HepG2 (cell line): ENCODE measurements around the gene RAB8A. TPM values are rescaled to one million over a fixed set of nuclear protein-coding genes. Genes with fewer than 3 reads are reported as not detected.

Experiments used
- ATAC-seq: fragments of 200-7000 bp; cut with Tn5 transposase; 3 replicates; pipeline ENCODE4 v1.9.1; 2020; ENCODE audit warnings: mild to moderate bottlenecking, moderate library complexity
- BruUV-seq: library from RNA; stranded (reverse); fragments of 400-500 nt; replicated peaks from 2 replicates; lab custom pipeline; 2021; lab: Mats Ljungman, UMichigan
- CTCF ChIA-PET: fragments of 300-600 bp; formaldehyde crosslinking; extraction: SDS; loops from one replicate; lab custom pipeline; 2021; ENCODE audit warnings: low total read pairs, inconsistent platforms, low intra/inter-chr PET ratio; lab: Yijun Ruan, JAX
- POLR2A ChIA-PET: fragments of 350-600 bp; sonication (Branson Sonifier 250); formaldehyde crosslinking; loops from one replicate; lab custom pipeline; 2020; ENCODE audit warnings: antibody characterized with exemption, inconsistent platforms; lab: Yijun Ruan, JAX
- DNase-seq: peaks from one replicate; pipeline ENCODE4 v3.0.0-alpha.2; 2015; ENCODE audit warnings: low spot score
- FAIRE-seq: peaks from 3 replicates; lab custom pipeline; 2011; peaks lifted over from hg19 to GRCh38; lab: Jason Lieb, UNC
- H2AFZ ChIP-seq: one replicate; pipeline ENCODE4 v1.6.1; 2011; ENCODE audit warnings: low read length, inconsistent platforms
- H3K27ac ChIP-seq: fragments of 300-600 bp; 3 replicates; pipeline ENCODE4 v1.8.0; 2011; ENCODE audit warnings: mixed run types, mild to moderate bottlenecking, mixed read lengths, low read length, inconsistent platforms; ENCODE audit not compliant: insufficient read depth; ENCODE audit errors: extremely low read length
- H3K27me3 ChIP-seq, 2 experiments: fragments of 200-600 bp in 1 of 2; 2 replicates in 1 of 2; 3 replicates in 1 of 2; pipeline versions ENCODE4 v1.6.0 to v1.8.0; 2011; ENCODE audit warnings: low read length in 2 of 2, mild to moderate bottlenecking in 2 of 2, moderate library complexity in 2 of 2, inconsistent platforms in 1 of 2; ENCODE audit not compliant: insufficient read depth in 2 of 2, control insufficient read depth in 1 of 2
- H3K36me3 ChIP-seq, 2 experiments: fragments of 200-600 bp in 1 of 2; replicated peaks in 1 of 2; 2 replicates in 1 of 2; 3 replicates in 1 of 2; pipeline versions ENCODE4 v1.5.1 to v1.8.0; 2011; ENCODE audit warnings: low read length in 2 of 2, inconsistent platforms in 1 of 2; ENCODE audit not compliant: insufficient read depth in 2 of 2, control insufficient read depth in 1 of 2
- H3K4me1 ChIP-seq: 2 replicates; pipeline ENCODE4 v1.5.1; 2012; ENCODE audit warnings: low read length, inconsistent platforms; ENCODE audit not compliant: insufficient read depth
- H3K4me2 ChIP-seq: 2 replicates; pipeline ENCODE4 v1.6.0; 2011; ENCODE audit warnings: low read depth, low read length, inconsistent platforms
- H3K4me3 ChIP-seq, 3 experiments: fragments of 200-600 bp in 1 of 3; sonication (generic), shearing (Covaris generic) in 1 of 3; replicated peaks in 1 of 3; 2 replicates each; pipeline ENCODE4 v1.5.1; 2011 to 2016; ENCODE audit warnings: low read length in 3 of 3, inconsistent platforms in 2 of 3, low read depth in 2 of 3, mild to moderate bottlenecking in 2 of 3, control low read depth in 1 of 3, mixed read lengths in 1 of 3; ENCODE audit not compliant: insufficient read depth in 1 of 3
- H3K79me2 ChIP-seq: one replicate; pipeline ENCODE4 v1.6.1; 2011; ENCODE audit warnings: low read length, inconsistent platforms; ENCODE audit not compliant: insufficient read depth
- H3K9ac ChIP-seq: 2 replicates; pipeline ENCODE4 v1.6.0; 2011; ENCODE audit warnings: mild to moderate bottlenecking, low read depth, low read length, inconsistent platforms; ENCODE audit not compliant: insufficient read depth
- H3K9me3 ChIP-seq: 2 replicates; pipeline ENCODE4 v1.5.1; 2012; ENCODE audit warnings: mild to moderate bottlenecking, low read length
- H4K20me1 ChIP-seq: 2 replicates; pipeline ENCODE4 v1.6.0; 2011; ENCODE audit warnings: inconsistent platforms, mild to moderate bottlenecking, low read length, moderate library complexity; ENCODE audit not compliant: insufficient read depth
- ELF4 ChIP-seq: sonication (generic); formaldehyde crosslinking; IDR thresholded peaks from 2 replicates; pipeline ENCODE4 v1.5.0; 2020; ENCODE audit warnings: missing genetic modification reagents, mild to moderate bottlenecking, moderate library complexity, borderline replicate concordance
- MEIS2 ChIP-seq: sonication (generic); formaldehyde crosslinking; IDR thresholded peaks from 2 replicates; pipeline ENCODE4 v1.9.0; 2021; ENCODE audit warnings: mild to moderate bottlenecking, missing genetic modification reagents
- NFAT5 ChIP-seq: sonication (generic); formaldehyde crosslinking; IDR thresholded peaks from 2 replicates; pipeline ENCODE4 v1.4.0; 2020; ENCODE audit warnings: missing genetic modification reagents
- PAF1 ChIP-seq: IDR thresholded peaks from 2 replicates; pipeline ENCODE4 v1.6.1; 2016; ENCODE audit warnings: missing genetic modification reagents, missing compliant biosample characterization
- RBAK ChIP-seq: sonication (generic); formaldehyde crosslinking; IDR thresholded peaks from 2 replicates; pipeline ENCODE4 v1.5.1; 2020; ENCODE audit warnings: mild to moderate bottlenecking, missing genetic modification reagents
- STAG1 ChIP-seq: sonication (generic); formaldehyde crosslinking; IDR thresholded peaks from 2 replicates; pipeline ENCODE4 v1.4.0; 2020; ENCODE audit warnings: missing genetic modification reagents
- TOE1 ChIP-seq: sonication (generic); formaldehyde crosslinking; IDR thresholded peaks from 2 replicates; pipeline ENCODE4 v1.4.0; 2020; ENCODE audit warnings: mild to moderate bottlenecking, missing genetic modification reagents
- ZNF224 ChIP-seq: sonication (generic); formaldehyde crosslinking; IDR thresholded peaks from 2 replicates; pipeline ENCODE4 v1.5.0; 2020; ENCODE audit warnings: mild to moderate bottlenecking, missing genetic modification reagents
- ZNF3 ChIP-seq: IDR thresholded peaks from 2 replicates; pipeline ENCODE4 v1.7.0; 2017; ENCODE audit warnings: inconsistent platforms
- ZNF44 ChIP-seq: sonication (generic); formaldehyde crosslinking; IDR thresholded peaks from 2 replicates; pipeline ENCODE4 v1.5.1; 2020; ENCODE audit warnings: mild to moderate bottlenecking, missing genetic modification reagents
- WGBS: methylation state at CpG from one replicate; pipeline ENCODE4 v1.1.6; 2017; ENCODE audit warnings: low lambda C conversion rate; 5-methylcytosine and 5-hydroxymethylcytosine counted together
- in situ Hi-C: cut with HindIII; loops from 2 replicates; pipeline ENCODE4 v1.10.0; 2017; ENCODE audit warnings: low pct_unique_long_range_greater_than_20kb; ENCODE audit not compliant: extremely low pct_ligation_motif_present
- intact Hi-C: fragments of 100-400 bp; cut with micrococcal nuclease; formaldehyde crosslinking; loops from one replicate; pipeline ENCODE4 v1.10.0; 2022; ENCODE audit not compliant: unreplicated experiment
- polyA plus RNA-seq, 8 experiments: library from polyadenylated mRNA; depleted of rRNA in 3 of 8; stranded (reverse) in 7 of 8; unstranded in 1 of 8; fragments of >200 nt; fragmentation: Illumina TruSeq in 4 of 8; extraction: Trizol in 4 of 8; gene quantifications; 2 replicates each; pipeline versions ENCODE4 v1.2.1 to v1.2.3, GENCODE V29; 2011 to 2016; ENCODE audit warnings: low read depth in 4 of 8, missing spikeins in 1 of 8, mixed read lengths in 1 of 8; ENCODE audit not compliant: insufficient read depth in 1 of 8
- total RNA-seq, 5 experiments: library from RNA; depleted of rRNA; stranded (reverse); fragments of >200 nt; fragmentation: Illumina TruSeq; extraction: Trizol; gene quantifications; 2 replicates each; pipeline ENCODE4 v1.2.3, GENCODE V29; 2016; ENCODE audit warnings: low read depth in 1 of 5

The RAB8A gene
- total and polyA plus RNA-seq, 2 of the 13 experiments (the other 11 are each of a cell fraction or from before 2014, with no cell fraction given) = 36.7 to 45.0 TPM

DNA sequence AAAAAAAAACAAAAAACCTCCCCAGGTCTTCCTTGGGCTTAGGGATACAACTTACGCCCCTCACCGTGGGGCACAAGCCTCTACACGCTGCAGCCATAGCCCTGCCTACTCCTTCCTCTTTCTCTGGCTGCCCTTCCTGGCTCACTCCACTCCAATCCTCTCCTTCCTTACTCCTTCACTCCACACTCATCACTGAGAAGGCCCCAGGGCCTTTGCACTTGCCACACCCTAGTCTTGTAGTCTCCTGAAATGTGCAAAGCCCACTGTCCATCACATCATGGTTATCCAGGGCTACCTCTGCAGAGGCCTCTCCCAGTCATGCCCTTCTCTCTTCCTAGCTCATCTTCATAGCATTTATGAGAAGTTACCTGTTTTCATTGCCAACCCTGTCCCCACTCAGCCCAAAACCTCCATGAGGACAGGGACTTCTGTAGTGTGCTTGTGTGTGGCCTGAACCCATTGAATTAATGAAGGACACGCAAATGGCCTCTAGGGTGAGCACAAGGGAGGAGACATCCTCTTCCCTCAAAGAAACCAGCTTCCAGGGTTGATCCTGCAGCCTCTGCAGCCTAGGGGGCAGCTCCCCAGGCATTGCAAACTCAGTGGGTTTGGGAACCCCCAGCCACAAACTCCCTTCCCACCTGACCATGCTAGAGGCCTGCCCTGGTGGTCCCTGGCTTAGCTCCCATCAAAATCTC lies 23.9 kb downstream of the RAB8A start:
- H3K4me3 ChIP-seq = no peak overlapping the region
- POLR2A ChIA-PET = interaction anchor here (1.2 kb wide), 1 partner anchor 25 kb away, joined by 3 read pairs; no protein-coding TSS in a partner anchor

More for the DNA sequence above, 23.9 kb downstream of the RAB8A start:
- no peak overlapping the region for H3K27ac ChIP-seq
- DNase-seq (no peak), FAIRE-seq (no peak), ATAC-seq (no peak; the same call in 2 of the 3 replicates)
- H3K4me1 ChIP-seq = no peaks in the 10 kb centered on the region
- in situ Hi-C loops = no loop called here
- no peaks in the 10 kb centered on the region for H3K27me3 ChIP-seq
- no peaks in the 10 kb centered on the region for H4K20me1 ChIP-seq
- no peaks in the 10 kb centered on the region for H3K79me2 ChIP-seq
- no TSS peak for BruUV-seq
- WGBS = 82% methylated on average over 4 of the region's 4 CpGs
- no peaks in the 10 kb centered on the region for H3K9me3 ChIP-seq
- CTCF ChIA-PET = no interaction called here
- peaks cover 13 to 29% of the 10 kb centered on the region in 2 experiments; a peak in 4 of 5 replicates for H3K36me3 ChIP-seq
- intact Hi-C loops = no loop called here
- no peak for TF ChIP-seq RBAK (CRISPR knock-in tag)
- no peak for TF ChIP-seq ELF4
- no peak for TF ChIP-seq NFAT5 (CRISPR knock-in tag)
- no peak for TF ChIP-seq PAF1
- no peak for TF ChIP-seq ZNF224
- no peak for TF ChIP-seq TOE1 (CRISPR knock-in tag)
- TF ChIP-seq MEIS2 = no peak
- no peak for TF ChIP-seq ZNF3 (CRISPR knock-in tag)
- TF ChIP-seq ZNF44 (CRISPR knock-in tag) = no peak
- TF ChIP-seq STAG1 (CRISPR knock-in tag) = no peak
- no peak overlapping the region for H3K4me2 ChIP-seq
- no peak overlapping the region for H3K9ac ChIP-seq
- H2AFZ ChIP-seq = no peak overlapping the region
